GM19397 (cell line): Measurements from ENCODE around the gene ADAMTS9.
"Not testable (repeated sequence)": the region's sequence is repeated elsewhere in the genome, so short reads cannot be mapped to it uniquely, and the experiment has no call there.

Experiments used
- ATAC-seq: cut with Tn5 transposase; IDR thresholded peaks from one replicate; pipeline ENCODE4 v1.9.1; 2021; ENCODE audit warnings: mild to moderate bottlenecking, moderate library complexity; ENCODE audit not compliant: unreplicated experiment

ADAMTS9 gene

GRCh38 chr3:64548200-64548889 lies 139.5 kb downstream of the ADAMTS9 start:
- no peak for ATAC-seq

GRCh38 chr3:64546856-64547255 lies 140.9 kb downstream of the ADAMTS9 start:
- no peak for ATAC-seq

- not testable (repeated sequence) for ATAC-seq
Observed at GRCh38 chr3:64545239-64545638, 142.6 kb downstream of the ADAMTS9 start.

- no peak for ATAC-seq
Observed at GRCh38 chr3:64541803-64542202, 146.0 kb downstream of the ADAMTS9 start.

- no peak for ATAC-seq
Observed at GRCh38 chr3:64539451-64540196, 148.2 kb downstream of the ADAMTS9 start.

- ATAC-seq: no peak
Observed at GRCh38 chr3:64536166-64536565, 151.6 kb downstream of the ADAMTS9 start.

- ATAC-seq: peak; percentile 96
Observed at GRCh38 chr3:64533617-64534317, 154.0 kb downstream of the ADAMTS9 start.

GRCh38 chr3:64530434-64531049 lies 157.3 kb downstream of the ADAMTS9 start:
- no peak for ATAC-seq

- ATAC-seq: no peak
Observed at GRCh38 chr3:64523324-64523723, 164.5 kb downstream of the ADAMTS9 start.

GRCh38 chr3:64520334-64520733 lies 167.5 kb downstream of the ADAMTS9 start:
- ATAC-seq: no peak

- ATAC-seq: no peak
Observed at GRCh38 chr3:64518950-64519349, 168.8 kb downstream of the ADAMTS9 start.

- no peak for ATAC-seq
Observed at GRCh38 chr3:64518496-64518895, 169.3 kb downstream of the ADAMTS9 start.

GRCh38 chr3:64514889-64515288 lies 172.9 kb downstream of the ADAMTS9 start:
- no peak for ATAC-seq

- no peak for ATAC-seq
Observed at GRCh38 chr3:64509206-64509605, 178.6 kb downstream of the ADAMTS9 start.

- ATAC-seq: no peak
Observed at GRCh38 chr3:64508140-64508539, 179.7 kb downstream of the ADAMTS9 start.

- no peak for ATAC-seq
Observed at GRCh38 chr3:64506255-64506654, 181.5 kb downstream of the ADAMTS9 start.

- no peak for ATAC-seq
Observed at GRCh38 chr3:64505419-64505818, 182.4 kb downstream of the ADAMTS9 start.

- no peak for ATAC-seq
Observed at GRCh38 chr3:64502284-64502683, 185.5 kb downstream of the ADAMTS9 start.

GRCh38 chr3:64501298-64501906 lies 186.4 kb downstream of the ADAMTS9 start:
- ATAC-seq: no peak

- no peak for ATAC-seq
Observed at GRCh38 chr3:64496786-64497490, 190.9 kb downstream of the ADAMTS9 start.
